GM13977 (cell line): Measurements from ENCODE around the gene SLC38A1.

Experiments used
- DNase-seq: peaks from one replicate; pipeline ENCODE4 v3.0.0; 2012; ENCODE audit warnings: low spot score
- in situ Hi-C: fragments of 300-500 bp; cut with MboI; formaldehyde crosslinking; loops from one replicate; pipeline ENCODE4 v1.12.0; 2022; ENCODE audit warnings: low sequenced_read_pairs, low pct_unique_long_range_greater_than_20kb, mixed read lengths, inconsistent platforms; ENCODE audit not compliant: unreplicated experiment
- TF ChIP-seq, protein P1 (sequence below): IDR thresholded peaks from 2 replicates; pipeline ENCODE4 v1.5.1; 2012; ENCODE audit warnings: mild to moderate bottlenecking, control low read depth; ENCODE audit not compliant: insufficient read depth; ENCODE audit errors: extremely low read depth, missing control alignments

The SLC38A1 gene

GRCh38 chr12:46234000-46234399, 34.8 kb downstream of the SLC38A1 start:
- no peak for DNase-seq
- in situ Hi-C loops, result no loop called here
- TF ChIP-seq, protein P1, sequence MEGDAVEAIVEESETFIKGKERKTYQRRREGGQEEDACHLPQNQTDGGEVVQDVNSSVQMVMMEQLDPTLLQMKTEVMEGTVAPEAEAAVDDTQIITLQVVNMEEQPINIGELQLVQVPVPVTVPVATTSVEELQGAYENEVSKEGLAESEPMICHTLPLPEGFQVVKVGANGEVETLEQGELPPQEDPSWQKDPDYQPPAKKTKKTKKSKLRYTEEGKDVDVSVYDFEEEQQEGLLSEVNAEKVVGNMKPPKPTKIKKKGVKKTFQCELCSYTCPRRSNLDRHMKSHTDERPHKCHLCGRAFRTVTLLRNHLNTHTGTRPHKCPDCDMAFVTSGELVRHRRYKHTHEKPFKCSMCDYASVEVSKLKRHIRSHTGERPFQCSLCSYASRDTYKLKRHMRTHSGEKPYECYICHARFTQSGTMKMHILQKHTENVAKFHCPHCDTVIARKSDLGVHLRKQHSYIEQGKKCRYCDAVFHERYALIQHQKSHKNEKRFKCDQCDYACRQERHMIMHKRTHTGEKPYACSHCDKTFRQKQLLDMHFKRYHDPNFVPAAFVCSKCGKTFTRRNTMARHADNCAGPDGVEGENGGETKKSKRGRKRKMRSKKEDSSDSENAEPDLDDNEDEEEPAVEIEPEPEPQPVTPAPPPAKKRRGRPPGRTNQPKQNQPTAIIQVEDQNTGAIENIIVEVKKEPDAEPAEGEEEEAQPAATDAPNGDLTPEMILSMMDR, result no peak

- DNase-seq, result no peak
- TF ChIP-seq, protein P1, result no peak
- in situ Hi-C loops, result no loop called here
Measured at GRCh38 chr12:46233423-46233822, 35.4 kb downstream of the SLC38A1 start.

- TF ChIP-seq, protein P1, result no peak
- no peak for DNase-seq
- in situ Hi-C loops, result no loop called here
Measured at GRCh38 chr12:46230983-46231382, 37.9 kb downstream of the SLC38A1 start.

DNA sequence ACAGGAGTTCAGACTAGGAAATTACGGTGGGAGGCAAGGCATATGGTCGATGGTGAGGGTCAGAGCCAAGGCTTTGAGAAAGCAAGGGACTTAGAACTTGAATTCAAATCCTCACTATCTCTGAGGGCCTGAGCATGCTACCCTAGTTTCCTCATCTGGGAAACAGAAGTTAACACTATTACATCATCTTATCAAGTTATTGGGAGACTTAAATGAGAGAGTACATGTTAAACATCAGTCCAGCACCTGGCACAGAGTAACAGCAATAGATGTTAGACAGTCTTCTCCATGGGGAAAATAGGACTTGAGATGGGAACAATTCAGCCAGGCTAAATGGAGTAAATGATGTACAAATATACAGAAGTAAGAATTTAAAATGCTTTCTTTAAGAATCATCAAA, 38.5 kb downstream of the SLC38A1 start:
- TF ChIP-seq, protein P1, result no peak
- in situ Hi-C loops, result no loop called here

GRCh38 chr12:46227616-46228015, 41.2 kb downstream of the SLC38A1 start:
- in situ Hi-C loops, result no loop called here
- TF ChIP-seq, protein P1, result no peak
- no peak for DNase-seq

More for the DNA sequence above, 38.5 kb downstream of the SLC38A1 start:
- DNase-seq, result no peak

DNA sequence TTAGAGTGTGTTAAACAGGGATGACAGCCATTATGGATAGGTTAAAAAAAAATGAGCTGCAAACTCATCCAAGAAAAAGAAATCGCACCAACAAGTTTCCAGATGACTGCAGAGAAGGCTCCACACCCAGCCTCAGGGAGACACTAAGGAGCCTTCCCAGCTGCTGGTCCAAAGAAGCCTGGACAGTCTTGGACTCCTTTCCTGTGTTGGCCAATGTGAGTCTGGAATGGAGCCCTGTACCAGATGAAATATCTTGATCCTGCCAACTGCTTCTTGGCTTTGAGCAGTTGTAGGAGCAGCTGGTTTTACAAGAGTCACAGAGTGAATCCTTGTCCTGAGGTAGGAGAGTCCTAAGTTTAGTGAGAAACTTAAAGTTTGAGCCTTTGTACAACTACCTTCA, 44.5 kb downstream of the SLC38A1 start:
- DNase-seq, result no peak
- in situ Hi-C loops, result no loop called here
- TF ChIP-seq, protein P1, result no peak

DNA sequence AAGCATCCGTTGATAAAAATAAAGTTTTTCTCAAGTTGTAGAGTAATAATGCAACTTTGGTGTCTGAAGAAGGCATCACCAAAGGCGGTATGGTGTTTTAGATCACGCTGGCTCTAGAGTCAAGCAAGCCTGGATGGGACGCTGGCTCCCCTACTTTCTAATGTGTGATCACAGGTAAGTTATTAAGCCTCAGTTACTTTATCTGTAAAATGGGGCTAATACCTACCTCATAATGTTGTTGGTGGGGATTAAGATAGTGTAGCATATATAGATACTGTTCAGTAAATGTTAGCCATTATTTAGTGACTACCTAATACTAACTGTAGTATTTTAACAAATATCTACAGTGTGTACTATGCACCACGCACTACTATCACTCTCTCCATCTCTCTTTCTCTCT, 45.8 kb downstream of the SLC38A1 start:
- in situ Hi-C loops, result no loop called here
- TF ChIP-seq, protein P1, result no peak
- DNase-seq, result no peak
